OCI-LY3 (cell line): Measurements from ENCODE around the gene SH3TC2.

Experiments used
- CTCF ChIP-seq: fragments of 200-600, 300-600 bp; sonication (generic); IDR thresholded peaks from 2 replicates; pipeline ENCODE4 v1.5.1; 2014; ENCODE audit warnings: antibody characterized with exemption, low read length, low read depth
- EZH2phosphoT487 ChIP-seq: fragments of 200-600 bp; shearing (Covaris generic); IDR thresholded peaks from 2 replicates; pipeline ENCODE4 v1.6.1; 2018; ENCODE audit warnings: antibody characterized with exemption, mixed run types, low read depth

GRCh38 chr5:149080294-149080693 is 17.4 kb upstream of the SH3TC2 start:
- TF ChIP-seq CTCF (no peak), EZH2phosphoT487 (no peak)
